Motor neuron (in vitro differentiated cells): ENCODE results near the gene CLMN. TPM values are rescaled to one million over a fixed set of nuclear protein-coding genes. Genes with fewer than 3 reads are reported as not detected.

Experiments
- ATAC-seq, 8 experiments: fragments of 200-7000 bp; cut with Tn5 transposase; replicated peaks in 6 of 8; 2 replicates each; pipeline ENCODE4 v1.8.0; 2021; ENCODE audit warnings: mild to moderate bottlenecking in 8 of 8, moderate library complexity in 8 of 8
- H3K27ac ChIP-seq, 2 donors: fragments of 250-450 bp; sonication (Bioruptor Pico); 2 replicates each; pipeline ENCODE4 v1.9.0; 2021; ENCODE audit warnings: antibody characterized with exemption in 2 of 2, mild to moderate bottlenecking in 2 of 2, moderate library complexity in 1 of 2
- H3K4me1 ChIP-seq, 2 donors: fragments of 250-450 bp; sonication (Bioruptor Pico); replicated peaks in 1 of 2; 2 replicates each; pipeline ENCODE4 v1.6.1; 2021; ENCODE audit warnings: antibody characterized with exemption in 2 of 2, mild to moderate bottlenecking in 2 of 2, moderate library complexity in 1 of 2
- H3K4me3 ChIP-seq, 5 donors: fragments of 250-450 bp; sonication (Bioruptor Pico); 2 replicates each; pipeline ENCODE4 v1.9.0; 2021; ENCODE audit warnings: antibody characterized with exemption in 5 of 5, mild to moderate bottlenecking in 5 of 5, moderate library complexity in 4 of 5
- WGBS, 10 experiments: fragments of 450-650 bp; shearing (Covaris generic); methylation state at CpG; one replicate each; pipeline ENCODE4 v1.0.0; 2022; 5-methylcytosine and 5-hydroxymethylcytosine counted together
- in situ Hi-C, 9 experiments: fragments of 400-800 bp; cut with MboI; loops; one replicate each; pipeline ENCODE4 v1.15.0; 2021; ENCODE audit warnings: low sequenced_read_pairs in 9 of 9, low pct_unique_long_range_greater_than_20kb in 2 of 9; ENCODE audit not compliant: unreplicated experiment in 9 of 9
- total RNA-seq, 8 experiments: library from RNA; unstranded; fragments of 300-600 nt; gene quantifications; 2 replicates each; pipeline versions ENCODE4 v1.2.3 to v1.2.4, GENCODE V29; 2022

The CLMN gene
- total RNA-seq, 8 experiments from 2014 or later, result 0.10 to 5.3 (median 2.8) TPM

- peaks cover 10 to 28% of the 10 kb centered on the region in 2 donors for H3K4me1 ChIP-seq
- WGBS, 10 experiments, result 20 to 100% (median 63%) methylated on average over 1 to 3 of the region's 5 CpGs; no CpG with 5 or more reads in 2 of the 10 experiments
- in situ Hi-C loops, result no loop called here
- no peak overlapping the region for H3K4me3 ChIP-seq
- H3K27ac ChIP-seq, result no peak overlapping the region
- ATAC-seq, result peak in 5 of 8 experiments; percentile 72 to 86 (median 83)
Observed at GRCh38 chr14:95313707-95314106, 6.0 kb downstream of the CLMN start.

DNA sequence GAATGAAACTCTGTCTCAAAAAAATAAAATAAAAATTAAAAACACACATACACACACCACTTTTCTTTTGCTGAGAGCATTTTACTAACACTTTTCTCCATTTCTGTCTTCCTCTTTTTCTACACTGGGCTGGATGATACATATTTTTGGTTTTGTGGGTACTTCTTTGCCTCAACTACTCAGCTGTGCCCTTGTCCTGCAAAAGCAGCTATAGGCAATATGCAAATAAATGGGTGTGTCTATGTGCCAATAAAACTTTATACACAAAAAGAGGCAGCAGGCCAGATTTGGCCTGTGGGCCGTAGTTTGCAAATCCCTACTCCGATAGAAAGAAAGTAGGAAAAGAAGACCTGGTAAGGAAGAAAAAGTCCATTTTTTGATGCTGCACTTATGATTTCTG, 6.5 kb downstream of the CLMN start:
- no peak overlapping the region for H3K27ac ChIP-seq
- WGBS, 10 experiments, result 43 to 90% (median 73%) methylated on average over 1 to 2 of the region's 2 CpGs; no CpG with 5 or more reads in 2 of the 10 experiments
- ATAC-seq, result no peak
- H3K4me1 ChIP-seq, result peaks cover 12 to 24% of the 10 kb centered on the region in 2 donors
- no peak overlapping the region for H3K4me3 ChIP-seq
- in situ Hi-C loops, result no loop called here

DNA sequence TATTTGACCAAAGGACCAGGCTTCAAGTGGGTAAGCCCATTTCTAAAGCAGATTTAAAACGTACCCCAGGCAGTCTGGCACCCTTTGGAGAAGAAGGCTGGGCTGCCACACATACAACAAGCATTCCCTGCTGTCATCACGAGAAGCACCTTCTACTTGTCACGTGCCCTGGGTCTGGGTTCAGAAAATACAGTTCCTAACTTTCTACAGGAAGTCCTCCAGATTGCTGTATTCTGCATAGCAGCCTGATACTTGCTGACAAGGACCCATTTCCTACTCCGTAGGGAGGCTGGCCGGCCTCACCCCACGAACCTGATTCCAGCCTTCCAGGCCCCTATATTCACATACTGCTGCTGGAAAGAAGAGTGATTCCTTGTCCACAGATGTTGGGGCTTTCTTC, 7.4 kb downstream of the CLMN start:
- peaks cover 20 to 29% of the 10 kb centered on the region in 2 donors for H3K4me1 ChIP-seq
- in situ Hi-C loops, result no loop called here
- no peak overlapping the region for H3K4me3 ChIP-seq
- no peak for ATAC-seq
- H3K27ac ChIP-seq, result no peak overlapping the region
- 60 to 86% (median 72%) methylated on average over 1 to 6 of the region's 6 CpGs; no CpG with 5 or more reads in 6 of the 10 experiments for WGBS, 10 experiments

DNA sequence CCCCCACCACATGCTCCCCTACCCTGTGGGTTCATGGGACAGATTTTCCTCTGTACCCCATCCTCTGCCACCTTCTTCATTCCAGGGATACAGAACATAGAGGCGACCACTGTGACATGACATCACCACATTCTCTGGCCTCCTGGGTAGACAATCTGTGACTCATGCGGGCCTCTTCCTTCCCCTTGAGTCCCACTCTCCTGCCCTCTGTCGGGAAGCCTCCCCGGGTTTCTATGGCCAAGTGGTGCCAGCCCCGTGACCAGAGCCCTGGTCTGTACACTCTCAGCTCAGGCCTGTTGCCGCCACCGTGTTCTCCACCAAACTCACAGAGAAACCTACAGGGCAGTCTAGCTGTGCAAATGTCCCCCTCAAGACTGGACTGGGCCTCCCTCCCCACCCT, 8.0 kb downstream of the CLMN start:
- peaks cover 20 to 24% of the 10 kb centered on the region in 2 donors for H3K4me1 ChIP-seq
- in situ Hi-C loops, result no loop called here
- no peak overlapping the region for H3K4me3 ChIP-seq
- peak in 2 of 8 experiments; percentile 44 to 54 for ATAC-seq
- no peak overlapping the region for H3K27ac ChIP-seq
- 49 to 100% (median 80%) methylated on average over 1 to 5 of the region's 7 CpGs; no CpG with 5 or more reads in 4 of the 10 experiments for WGBS, 10 experiments

GRCh38 chr14:95310635-95311380, 8.9 kb downstream of the CLMN start:
- Histone ChIP-seq H3K27ac (no peak overlapping the region), H3K4me1 (peaks cover 18 to 20% of the 10 kb centered on the region in 2 donors), H3K4me3 (no peak overlapping the region)
- no peak for ATAC-seq
- in situ Hi-C loops, result no loop called here
- WGBS, 10 experiments, result 49 to 100% (median 92%) methylated on average over 1 to 11 of the region's 16 CpGs; no CpG with 5 or more reads in 2 of the 10 experiments

DNA sequence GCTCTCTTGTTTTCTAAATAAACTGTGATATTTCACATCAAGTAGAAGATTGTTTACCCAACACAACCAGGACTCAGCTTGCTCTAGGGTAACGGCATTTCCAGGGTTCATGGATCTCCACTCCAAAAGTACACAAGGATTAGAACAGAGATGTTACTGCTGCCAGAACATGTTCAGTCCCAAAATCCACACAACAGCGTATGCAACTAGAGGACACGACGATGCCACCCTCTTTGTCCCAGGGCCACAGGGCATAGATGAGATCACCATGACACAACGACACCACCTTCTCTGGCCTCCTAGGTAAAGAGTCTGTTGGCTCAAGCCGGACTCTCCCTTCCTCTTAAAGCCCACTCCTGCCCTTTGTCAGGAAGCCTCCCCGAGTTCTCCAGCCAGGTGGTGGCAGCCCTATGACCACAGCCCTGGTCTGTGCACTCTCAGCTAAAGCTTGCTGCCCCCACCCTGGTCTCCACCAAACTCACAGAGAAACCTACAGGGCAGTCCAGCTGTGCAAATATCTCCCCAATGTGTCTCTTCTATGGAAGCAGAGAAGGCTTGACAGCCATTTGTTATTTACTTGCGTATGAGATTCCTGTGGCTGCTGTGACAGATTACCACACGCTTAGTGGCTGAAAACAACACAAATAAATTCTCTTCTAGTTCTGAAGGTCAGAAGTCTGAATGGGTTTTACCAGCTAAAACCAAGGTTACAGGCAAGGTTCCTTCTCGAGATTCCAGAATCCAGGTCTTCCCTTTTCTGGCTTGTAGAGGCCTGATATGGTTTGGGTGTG, 10.3 kb downstream of the CLMN start:
- 33 to 100% (median 88%) methylated on average over 1 to 6 of the region's 10 CpGs for WGBS, 10 experiments
- Histone ChIP-seq H3K27ac (no peak overlapping the region), H3K4me1 (peaks cover 24 to 25% of the 10 kb centered on the region in 2 donors), H3K4me3 (no peak overlapping the region)
- ATAC-seq, result no peak
- in situ Hi-C loops, result no loop called here

DNA sequence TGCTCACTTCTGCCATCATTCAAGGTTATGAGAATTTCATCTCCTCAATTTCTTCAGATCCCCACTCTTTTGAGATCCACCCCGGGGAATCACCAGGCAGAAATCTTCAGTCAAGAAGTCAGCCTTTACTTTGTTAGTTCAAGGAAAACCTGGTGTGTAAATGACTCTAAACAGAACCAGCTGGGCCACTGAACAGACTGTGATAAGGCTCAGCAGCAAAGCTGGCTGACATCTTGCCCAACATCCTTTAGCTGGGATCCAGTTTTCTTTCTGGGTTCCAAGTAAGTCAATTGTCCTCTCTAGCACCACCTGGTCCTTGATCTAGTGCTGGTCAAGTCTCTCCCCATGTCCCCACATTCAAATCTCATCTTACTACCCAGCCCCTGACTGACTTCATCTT, 11.6 kb downstream of the CLMN start:
- in situ Hi-C loops, result no loop called here
- no peak overlapping the region for H3K27ac ChIP-seq
- peaks cover 22 to 26% of the 10 kb centered on the region in 2 donors for H3K4me1 ChIP-seq
- WGBS, 10 experiments, result 0 to 100% (median 83%) methylated on average over 1 of the region's 1 CpG; no CpG with 5 or more reads in 5 of the 10 experiments
- ATAC-seq, result peak in 1 of 8 experiments; percentile 5
- H3K4me3 ChIP-seq, result no peak overlapping the region

GRCh38 chr14:95307402-95308041, 12.2 kb downstream of the CLMN start:
- peaks cover 22 to 26% of the 10 kb centered on the region in 2 donors for H3K4me1 ChIP-seq
- H3K27ac ChIP-seq, result no peak overlapping the region
- ATAC-seq, result peak in 5 of 8 experiments; percentile 62 to 84 (median 66)
- in situ Hi-C loops, result no loop called here
- no peak overlapping the region for H3K4me3 ChIP-seq
- 4 to 100% (median 77%) methylated on average over 1 to 11 of the region's 14 CpGs; no CpG with 5 or more reads in 2 of the 10 experiments for WGBS, 10 experiments

DNA sequence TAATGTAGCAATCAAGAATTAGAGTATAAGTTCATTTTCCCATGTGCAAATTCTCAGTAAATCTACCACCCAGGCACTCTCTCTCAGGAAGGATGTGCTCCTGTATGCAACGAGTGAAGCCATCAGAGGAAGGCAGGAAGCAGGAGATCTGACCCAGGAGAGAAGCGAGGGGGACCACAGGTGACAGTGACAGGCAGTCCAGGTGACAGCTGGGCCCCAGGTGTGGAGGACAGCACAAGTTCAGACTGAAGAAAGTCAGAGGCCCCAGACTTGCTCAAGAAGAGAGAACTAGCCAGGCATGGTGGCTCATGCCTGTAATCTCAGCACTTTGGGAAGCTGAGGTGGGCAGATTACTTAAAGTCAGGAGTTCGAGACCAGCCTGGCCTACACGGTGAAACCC, 13.8 kb downstream of the CLMN start:
- Histone ChIP-seq H3K27ac (no peak overlapping the region), H3K4me1 (peaks cover 22 to 26% of the 10 kb centered on the region in 2 donors), H3K4me3 (no peak overlapping the region)
- no peak for ATAC-seq
- WGBS, 10 experiments, result 26 to 100% (median 43%) methylated on average over 1 to 4 of the region's 4 CpGs; no CpG with 5 or more reads in 3 of the 10 experiments
- in situ Hi-C loops, result no loop called here

DNA sequence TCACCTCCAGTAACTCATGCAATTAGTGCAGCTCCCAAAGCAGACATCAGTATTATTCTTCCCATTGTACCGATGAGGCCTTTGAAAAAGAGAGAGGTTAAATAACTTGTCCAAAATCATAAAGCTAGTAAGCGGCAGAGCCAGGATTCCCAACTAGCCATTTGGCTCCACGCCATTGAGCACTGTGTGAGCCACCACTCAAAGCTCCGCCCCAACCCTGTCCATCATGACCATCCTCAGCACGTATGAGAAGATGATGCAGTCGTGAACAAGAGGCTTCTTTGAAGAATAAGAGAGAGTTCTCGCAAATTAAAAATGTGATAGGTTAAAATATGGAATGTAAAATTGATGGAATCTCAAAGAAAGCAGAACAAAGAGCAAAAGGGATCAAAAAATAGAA, 14.6 kb downstream of the CLMN start:
- Histone ChIP-seq H3K27ac (no peak overlapping the region), H3K4me3 (no peak overlapping the region), H3K4me1 (peaks cover 22 to 26% of the 10 kb centered on the region in 2 donors)
- WGBS, 10 experiments, result 62 to 93% (median 77%) methylated on average over 3 to 7 of the region's 7 CpGs
- ATAC-seq, result no peak
- in situ Hi-C loops, result no loop called here

GRCh38 chr14:95304342-95304741, 15.4 kb downstream of the CLMN start:
- no peak overlapping the region for H3K4me3 ChIP-seq
- peaks cover 22 to 26% of the 10 kb centered on the region in 2 donors for H3K4me1 ChIP-seq
- no peak for ATAC-seq
- in situ Hi-C loops, result no loop called here
- WGBS, 10 experiments, result 0 to 80% (median 17%) methylated on average over 1 to 2 of the region's 3 CpGs; no CpG with 5 or more reads in 1 of the 10 experiments
- H3K27ac ChIP-seq, result no peak overlapping the region

- no peak for ATAC-seq
- Histone ChIP-seq H3K4me1 (peaks cover 22 to 26% of the 10 kb centered on the region in 2 donors), H3K27ac (no peak overlapping the region), H3K4me3 (no peak overlapping the region)
- in situ Hi-C loops, result no loop called here
- 7 to 100% (median 97%) methylated on average over 1 to 3 of the region's 4 CpGs; no CpG with 5 or more reads in 4 of the 10 experiments for WGBS, 10 experiments
Observed at GRCh38 chr14:95303552-95303951, 16.2 kb downstream of the CLMN start.
